Kidney capillary endothelial cell (primary cell): ENCODE measurements around the gene KCNE2.

ENCODE experiments used
- DNase-seq: peaks from one replicate; pipeline ENCODE4 v3.0.0-alpha.2; 2018; ENCODE audit warnings: low spot score

The KCNE2 gene, protein sequence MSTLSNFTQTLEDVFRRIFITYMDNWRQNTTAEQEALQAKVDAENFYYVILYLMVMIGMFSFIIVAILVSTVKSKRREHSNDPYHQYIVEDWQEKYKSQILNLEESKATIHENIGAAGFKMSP

DNA sequence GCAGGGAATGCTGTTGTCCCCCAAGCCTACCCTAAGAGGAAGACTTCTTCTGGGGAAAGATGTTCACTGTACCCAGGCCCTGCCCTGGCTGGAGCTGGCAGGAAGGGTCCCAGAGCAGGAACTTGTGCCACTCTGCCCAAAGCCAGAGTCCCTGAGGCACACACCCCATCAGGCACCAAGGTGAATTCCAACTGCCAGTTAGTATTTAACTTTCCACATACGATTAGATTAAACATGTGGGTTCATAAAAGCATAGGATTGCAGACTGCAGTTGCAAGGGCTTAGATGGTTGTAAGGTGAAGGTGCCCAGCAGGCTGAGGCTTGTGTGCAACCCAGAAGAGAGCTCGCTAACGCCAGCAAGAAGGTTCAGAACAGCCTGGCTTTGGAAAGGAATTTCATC, at the start of gene KCNE2:
TSS of gene KCNE2 (plus strand) at position 274 of the 400 bp plus-strand sequence. CDS start 6,473 bp downstream, outside the sequence.
- no peak for DNase-seq

DNA sequence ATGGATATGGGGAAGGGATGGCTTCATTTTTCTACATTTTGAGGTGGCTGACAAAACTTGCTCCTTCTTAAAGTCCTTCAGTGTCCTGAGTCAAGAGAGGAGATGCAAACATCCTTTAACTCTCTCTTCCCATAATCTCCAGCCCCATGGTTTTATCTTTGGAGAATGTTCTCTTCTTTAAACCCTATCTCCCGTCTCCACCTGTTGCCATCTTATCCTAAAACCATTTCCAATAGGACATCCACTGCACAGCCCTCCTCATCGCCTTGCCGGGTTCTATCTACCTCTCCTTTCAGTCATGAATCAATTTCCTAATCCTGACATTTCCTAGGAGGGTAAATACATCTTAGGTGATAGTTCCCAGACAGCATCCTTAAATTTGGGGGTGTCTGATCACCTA, 44.2 kb upstream of the KCNE2 start:
- no peak for DNase-seq

DNA sequence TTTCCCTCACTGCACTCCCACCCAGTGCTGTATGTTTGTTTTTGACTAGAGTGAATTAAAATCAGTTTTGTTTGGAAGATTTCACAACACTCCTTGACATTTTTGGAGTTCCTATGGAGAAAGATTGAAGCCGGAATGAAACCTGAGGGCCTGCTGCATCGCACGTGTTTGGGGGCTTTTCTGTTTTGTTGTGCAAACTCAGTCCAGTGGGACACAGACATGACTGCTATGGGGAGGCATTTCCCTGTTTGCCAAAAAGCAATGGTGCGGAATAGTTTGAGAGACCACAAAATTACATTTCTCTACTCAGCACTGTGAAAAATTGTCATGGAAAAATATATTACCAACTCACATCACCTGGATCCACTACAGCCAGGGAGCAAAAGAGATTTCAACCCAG, 43.8 kb upstream of the KCNE2 start:
- DNase-seq: no peak

DNA sequence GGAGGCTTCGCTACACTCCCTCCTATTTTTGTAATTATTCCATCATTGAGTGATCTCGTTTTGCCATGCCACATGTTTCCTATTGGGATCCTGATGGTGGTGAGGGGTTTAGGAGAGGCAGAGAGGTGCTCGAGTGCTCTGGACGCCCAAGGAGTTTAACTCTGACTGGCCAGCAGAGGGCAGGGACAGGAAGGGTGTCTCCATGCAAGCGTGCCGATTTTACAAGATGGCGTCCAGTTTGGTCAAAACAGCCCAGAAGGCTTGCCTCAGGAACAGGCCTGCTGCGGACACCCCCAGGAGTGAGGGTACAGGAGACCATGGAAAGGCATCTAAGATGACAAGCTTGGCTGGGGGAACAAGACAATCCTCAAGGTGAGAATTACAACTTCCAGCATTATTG, 33.8 kb upstream of the KCNE2 start:
- DNase-seq: no peak

DNA sequence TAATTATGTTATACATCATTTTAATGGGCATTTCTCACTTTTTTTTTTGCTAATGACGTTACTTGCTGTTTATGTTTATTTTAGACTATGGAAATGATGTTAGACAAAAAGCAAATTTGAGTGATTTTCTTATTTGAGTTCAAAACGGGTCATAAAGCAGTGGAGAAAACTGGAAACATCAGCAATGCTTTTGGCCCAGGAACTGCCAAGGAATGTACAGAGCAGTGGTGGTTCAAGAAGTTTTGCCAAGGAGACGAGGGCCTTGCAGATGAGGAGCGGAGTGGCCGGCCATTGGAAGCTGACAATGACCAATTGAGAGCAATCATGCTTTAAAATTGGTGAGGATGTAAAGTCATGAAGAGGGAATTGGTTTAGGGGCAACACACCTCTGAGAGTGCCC, 32.1 kb upstream of the KCNE2 start:
- no peak for DNase-seq

DNA sequence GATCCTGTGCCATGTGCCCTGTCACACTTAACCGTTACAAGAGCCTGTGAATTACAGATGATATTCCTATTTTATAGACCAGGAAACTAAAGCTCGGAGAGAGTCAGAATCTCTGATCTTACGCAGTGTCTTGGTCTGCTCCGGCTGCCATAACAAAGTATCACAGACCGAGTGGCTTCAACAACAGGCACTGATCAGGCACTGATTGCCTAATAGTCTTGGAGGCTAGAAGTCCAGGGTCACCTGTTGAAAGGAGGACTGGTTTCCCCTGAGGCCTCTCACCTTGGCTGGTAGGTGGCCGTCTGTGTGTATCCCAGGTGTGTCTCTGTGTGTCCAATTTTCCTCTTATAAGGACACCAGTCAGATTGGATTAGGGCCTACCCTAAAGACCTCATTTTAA, 31.5 kb upstream of the KCNE2 start:
- no peak for DNase-seq

DNA sequence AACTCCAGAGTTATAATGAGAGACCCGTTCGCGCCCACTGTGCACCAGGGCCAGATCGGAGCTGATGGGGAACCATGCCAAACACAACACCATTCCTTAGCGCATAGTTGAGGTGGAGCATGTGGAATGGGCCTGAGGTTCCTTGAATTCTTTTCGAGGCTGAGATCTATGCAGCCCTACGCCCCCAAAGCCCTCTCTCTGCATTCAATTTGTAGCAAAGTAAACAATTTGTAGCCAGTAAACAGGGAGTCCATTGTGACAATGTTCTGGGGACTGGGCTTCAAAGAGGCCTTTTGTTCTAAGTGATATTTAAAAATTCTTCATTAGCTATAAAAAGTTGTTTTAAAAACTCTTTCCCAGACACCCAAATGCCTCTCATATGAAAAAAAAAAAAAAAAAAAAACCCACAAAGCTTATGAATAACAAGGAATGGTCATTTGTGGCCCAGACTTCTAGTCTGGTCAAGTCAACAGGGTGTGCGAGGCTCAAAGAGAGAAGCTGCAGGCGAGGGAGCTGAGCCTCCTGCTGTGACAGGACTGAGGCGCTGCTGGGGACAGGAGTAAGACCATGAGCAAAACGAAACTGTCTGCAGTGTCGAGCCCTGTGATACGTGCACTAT, 30.6 kb upstream of the KCNE2 start:
- DNase-seq: no peak

DNA sequence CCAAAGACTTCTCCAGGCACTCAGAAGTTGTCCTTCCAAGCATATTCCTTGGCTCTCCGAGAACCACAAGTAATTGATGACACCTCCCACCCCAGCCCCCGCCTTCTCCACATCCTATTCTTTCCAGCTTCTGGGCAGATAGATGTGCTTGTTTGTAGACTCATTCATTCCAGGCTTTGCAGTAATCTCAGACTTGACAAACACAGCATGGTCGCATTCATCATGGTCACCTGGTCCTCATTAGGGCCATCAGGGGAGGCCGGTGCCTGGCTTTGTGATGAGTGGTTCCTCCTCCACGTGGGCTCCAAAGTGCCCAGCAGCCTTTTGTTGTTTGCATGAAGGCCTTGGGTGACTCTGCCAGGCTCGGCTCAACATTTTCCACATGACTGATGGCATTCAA, 28.5 kb upstream of the KCNE2 start:
- DNase-seq: no peak

DNA sequence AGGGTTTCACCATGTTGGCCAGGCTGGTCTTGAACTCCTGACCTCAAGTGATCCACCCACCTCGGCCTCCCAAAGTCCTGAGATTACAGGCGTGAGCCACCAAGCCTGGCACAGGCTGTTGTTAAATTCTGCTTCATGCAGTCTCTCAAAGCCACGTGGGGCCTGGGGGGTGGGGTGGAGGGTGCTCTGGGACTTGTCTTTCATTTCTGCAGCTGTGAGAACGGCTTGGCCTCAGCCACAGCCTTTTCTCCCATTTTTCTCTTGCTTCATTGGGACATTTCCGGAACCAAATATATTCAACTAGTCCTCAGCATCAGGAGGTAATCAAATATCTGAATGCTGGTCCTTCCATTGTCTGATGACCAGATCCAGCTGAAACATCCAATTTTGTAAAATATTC, 27.6 kb upstream of the KCNE2 start:
- DNase-seq: no peak

DNA sequence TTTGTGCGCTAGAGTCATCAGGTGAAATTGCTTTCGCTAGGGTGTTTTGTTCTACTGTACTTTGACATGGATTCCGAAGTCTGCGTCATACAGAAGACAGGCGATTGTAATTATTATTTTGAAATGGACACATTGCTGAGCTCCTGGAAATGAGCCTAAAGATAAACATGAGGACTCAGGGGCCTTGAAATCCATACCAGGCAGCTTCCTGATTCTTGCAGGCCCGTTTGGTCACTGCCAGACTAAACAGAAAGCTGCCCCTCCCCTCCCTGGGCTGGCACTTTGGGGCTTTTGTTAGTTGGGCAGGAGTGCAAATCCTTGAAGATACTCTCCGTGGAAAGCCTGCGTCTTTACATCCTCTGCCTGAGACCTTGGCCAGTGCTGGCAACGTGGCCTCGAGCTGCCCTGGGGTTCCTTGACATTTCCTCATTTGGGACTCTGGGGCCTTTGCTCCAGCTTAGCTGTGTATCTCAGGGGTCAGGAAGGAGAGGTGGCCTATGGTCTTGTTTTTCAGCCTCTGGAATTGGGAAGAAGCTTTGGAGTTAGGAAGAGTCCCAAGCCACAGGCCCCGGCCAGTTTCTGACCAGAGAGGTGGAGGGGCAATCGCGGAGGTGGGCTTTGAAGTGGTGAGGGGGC, 26.9 kb upstream of the KCNE2 start:
- DNase-seq: no peak

DNA sequence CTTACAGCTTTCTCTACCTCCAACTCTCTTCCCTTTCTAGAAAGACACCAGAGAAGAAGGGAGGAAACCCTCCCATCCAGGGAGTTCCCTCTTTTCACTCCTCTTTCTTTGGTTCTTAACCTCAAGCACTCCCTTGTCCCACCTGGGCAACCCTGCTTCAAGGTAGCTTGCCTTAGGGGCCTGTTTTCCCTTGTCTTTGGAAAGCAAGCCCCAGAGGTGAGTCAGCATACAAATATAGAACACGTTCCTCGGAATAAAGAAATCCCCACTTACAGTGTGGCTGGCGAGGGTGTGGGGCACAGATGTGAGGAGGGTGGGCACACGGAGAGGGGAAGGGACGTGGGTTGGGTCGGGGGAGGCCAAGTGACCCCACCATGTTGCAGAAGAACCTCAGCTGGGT, 26.1 kb upstream of the KCNE2 start:
- DNase-seq: no peak

DNA sequence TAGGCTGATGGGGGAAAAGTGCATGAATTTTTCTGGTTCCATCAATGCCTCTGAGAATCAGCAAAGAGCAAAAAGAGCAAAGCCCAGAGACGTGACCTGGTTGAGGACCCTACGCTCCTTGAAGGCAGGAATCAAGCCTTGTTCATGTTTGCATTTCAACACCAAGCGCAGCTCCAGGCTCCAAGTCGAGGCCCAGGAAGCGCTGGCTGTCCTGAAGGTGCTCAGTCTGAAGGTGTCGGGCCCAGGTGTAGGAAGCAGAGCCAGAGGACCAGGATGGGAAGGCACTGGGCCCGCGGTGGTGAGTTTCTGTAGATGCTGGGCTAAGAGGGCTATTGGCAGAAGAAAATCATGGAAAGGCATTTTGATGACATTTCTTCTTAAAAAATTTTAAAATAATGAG, 25.6 kb upstream of the KCNE2 start:
- DNase-seq: no peak

DNA sequence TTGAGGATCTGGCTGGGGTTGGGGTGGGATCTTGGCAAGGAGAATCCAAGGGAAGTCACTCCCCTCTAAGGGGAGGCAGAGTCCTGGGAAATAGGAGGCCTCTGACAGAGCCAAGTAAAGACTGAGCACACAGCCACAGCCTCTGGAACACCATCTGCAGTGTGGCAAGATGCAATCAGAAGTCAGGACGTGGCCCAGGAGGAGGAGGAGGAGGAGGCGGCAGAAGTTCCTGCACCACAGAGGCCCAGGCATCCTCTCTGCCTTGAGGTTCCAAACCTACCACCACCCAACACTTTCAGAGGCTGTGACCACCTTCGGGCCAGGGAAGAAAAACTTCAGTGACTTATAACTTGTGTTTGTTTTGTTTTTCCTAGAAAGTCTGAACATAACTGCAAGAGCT, 23.7 kb upstream of the KCNE2 start:
- no peak for DNase-seq

DNA sequence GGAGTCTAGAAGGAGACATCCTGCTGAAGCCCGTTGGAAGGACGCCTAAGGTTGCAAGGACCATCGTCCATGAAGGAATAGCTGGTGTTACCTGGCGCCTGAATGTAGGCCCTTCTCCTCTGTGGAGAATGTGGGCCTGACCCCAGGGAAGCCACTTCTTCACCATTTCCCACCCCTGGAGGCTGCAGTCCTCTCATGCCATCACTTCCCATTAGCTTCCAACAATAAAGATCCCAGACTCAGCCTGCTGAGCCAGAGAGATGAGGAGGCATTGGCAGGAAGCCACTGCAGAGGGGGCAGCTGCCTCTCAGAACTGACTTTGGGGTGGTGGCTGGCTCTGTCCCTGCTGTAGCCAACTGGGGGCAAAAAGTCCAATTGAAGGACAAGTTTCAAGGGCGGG, 21.3 kb upstream of the KCNE2 start:
- DNase-seq: no peak

DNA sequence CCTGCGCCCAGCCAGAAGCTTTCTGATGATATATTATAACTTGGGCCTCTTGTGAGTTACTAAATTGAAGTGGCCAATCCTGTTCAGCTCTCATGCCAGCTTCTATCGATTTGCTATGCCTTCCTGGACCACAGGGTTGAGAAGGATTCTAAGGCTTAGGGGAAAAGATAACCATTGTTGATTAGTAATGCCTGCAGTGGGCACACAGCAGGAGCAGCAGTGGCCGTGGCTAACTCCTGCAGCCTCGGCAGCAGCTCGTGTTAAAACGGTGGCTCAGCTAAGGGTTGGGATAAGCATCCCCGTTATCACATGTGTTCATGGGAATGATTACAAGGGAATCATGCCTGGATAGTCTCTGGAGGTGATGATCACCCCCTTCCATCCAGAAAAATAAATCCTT, 20.5 kb upstream of the KCNE2 start:
- DNase-seq: no peak

DNA sequence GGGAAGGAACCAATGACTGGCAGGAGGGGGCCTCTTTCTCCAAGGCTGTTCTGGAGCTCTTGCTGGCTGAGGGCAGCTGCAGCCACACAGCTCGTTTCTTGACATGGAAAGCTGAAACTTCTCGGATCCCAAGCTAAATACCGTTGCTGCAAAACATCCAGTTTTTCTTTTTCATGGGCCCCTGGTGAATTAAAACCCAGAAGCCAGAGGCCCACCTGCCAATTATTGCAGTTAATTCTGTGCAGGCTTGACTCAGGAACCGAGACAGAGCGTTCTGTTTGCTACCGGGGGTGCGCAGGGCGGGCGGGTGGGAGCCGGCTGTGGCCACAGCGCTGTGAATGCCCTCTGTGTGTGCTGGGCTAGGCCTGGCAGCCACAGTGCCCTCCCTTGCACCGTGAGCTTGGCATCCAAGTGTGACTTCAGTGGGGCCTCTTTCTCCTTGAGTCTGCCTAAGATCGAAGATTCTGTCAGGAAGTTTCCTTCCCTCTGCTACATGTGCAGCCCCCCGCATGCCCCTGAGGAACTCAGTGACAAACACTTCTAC, 19.9 kb upstream of the KCNE2 start:
- DNase-seq: no peak

DNA sequence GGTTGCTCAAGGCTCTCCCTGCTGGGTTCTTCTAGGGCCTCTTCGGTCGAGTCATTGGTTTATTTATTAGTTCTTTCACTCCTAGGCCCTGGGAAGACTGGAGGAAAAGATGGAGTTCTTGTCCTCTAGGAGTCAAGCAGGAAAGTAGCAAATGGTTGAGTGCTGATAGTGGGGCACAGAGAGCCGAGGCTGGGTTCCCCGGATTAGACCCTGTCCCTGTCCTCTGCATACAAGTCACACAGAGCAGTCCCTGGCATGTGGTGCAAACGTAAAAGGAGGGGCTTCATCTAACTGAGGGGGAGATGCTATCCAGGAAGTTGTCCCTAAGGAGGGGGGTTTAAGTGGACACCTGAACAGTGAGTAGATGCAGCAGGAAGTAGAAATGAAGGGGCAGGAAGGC, 19.2 kb upstream of the KCNE2 start:
- DNase-seq: no peak

DNA sequence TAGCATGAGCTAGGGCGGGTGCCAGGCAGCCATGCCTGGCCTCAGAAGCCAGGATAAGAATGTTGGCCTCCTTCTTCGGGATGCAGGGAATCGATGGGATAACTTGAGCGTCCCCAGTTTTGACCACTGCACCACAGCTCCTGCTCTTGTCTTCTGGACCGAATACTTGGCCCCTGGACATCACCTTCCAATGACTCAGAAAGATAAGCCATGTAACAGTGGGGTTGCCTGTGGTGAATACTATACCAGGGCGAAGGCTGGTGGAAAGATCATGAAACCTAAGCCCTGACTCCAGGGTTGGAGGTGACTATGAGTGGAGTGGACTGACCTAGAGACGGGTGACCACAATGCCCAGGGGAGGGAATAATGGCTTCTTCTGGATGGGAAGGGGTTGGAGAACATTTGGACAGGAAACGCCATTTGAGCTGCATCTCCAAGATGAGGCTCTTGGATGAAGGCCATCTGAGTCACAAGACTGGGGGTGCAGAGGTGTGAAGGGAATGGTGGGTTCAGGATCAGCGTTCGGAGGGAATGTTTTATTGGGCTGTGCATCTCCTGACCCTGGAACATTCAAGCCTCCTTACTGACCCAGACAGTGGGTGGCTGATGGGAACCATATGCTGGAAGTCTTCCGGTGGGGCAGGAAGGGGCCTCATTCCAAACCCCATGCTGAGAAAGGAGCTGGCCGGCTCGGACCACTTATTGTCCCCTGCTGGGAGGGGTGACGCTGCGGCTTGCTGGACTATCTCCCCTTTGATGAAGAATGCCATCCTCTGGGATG, 18.5 kb upstream of the KCNE2 start:
- DNase-seq: no peak

DNA sequence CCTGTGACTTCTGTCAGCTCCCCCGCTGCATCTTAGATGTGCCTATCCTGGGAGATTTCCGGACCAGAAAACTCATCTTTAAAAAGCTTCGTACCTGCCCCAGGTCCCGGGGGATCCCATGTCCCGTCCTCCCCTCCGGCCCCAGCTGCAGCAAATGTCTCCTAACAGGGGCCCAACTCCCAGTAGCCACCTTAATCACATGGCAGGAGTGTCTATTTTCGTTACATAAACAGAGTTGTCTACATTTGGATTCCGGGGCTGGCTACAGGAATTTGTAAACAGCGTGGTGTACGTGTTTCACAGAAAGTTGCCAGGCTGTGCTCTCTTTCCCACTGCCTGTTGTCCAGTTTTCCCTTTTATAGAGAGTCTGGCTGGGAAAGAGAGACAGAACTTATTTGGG, 17.9 kb upstream of the KCNE2 start:
- DNase-seq: no peak

DNA sequence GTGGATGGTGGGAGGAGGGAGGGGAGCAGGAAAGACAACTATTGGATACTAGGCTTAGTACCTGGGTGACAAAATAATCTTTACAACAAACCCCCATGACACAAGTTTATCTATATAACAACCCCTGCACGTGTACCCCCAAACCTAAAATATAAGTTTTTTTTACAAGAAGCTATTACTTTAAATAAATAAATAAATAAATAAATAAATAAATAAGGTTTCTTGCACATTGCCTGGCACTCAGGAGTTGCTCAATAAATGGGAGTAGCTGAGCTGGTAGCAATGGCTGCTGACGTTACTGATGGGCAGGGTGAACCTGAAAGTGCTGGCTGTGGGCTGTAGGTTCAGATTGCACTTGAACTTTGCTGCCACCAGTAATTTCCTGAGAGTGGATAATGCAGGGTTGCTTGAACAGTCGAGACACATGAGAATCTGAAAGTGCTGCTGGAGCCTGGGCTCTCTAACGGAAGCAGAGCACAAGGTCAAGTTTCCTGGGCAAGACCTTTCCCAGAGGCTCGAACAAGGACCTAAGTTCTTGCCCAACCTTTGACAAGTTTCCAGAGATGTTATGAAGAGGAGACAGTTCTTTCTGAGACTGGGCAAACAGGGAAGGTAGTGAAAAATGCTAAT, 14.8 kb upstream of the KCNE2 start:
- no peak for DNase-seq

DNA sequence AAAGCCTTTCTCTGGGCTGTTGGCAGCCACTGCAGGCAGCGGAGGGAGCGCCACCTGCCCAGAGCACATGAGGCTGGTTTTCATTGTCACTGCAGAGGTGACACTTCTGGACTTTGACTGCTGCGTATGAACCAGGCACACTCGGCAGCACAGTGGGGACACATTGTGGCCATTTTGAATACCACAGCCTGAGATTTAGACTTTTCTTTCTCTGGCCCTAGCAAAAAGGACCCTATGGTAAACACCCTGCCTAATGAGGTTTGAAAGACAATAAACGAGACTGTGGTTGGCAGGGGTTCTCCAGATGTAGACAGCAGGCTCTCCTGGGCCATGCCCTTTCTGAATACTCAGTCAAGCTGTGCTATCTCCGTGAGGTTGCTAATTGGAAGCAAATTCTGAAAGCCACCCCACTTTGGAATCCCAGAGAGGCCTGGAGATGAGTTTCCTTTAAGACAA, 12.0 kb upstream of the KCNE2 start:
- DNase-seq: peak; percentile 40

DNA sequence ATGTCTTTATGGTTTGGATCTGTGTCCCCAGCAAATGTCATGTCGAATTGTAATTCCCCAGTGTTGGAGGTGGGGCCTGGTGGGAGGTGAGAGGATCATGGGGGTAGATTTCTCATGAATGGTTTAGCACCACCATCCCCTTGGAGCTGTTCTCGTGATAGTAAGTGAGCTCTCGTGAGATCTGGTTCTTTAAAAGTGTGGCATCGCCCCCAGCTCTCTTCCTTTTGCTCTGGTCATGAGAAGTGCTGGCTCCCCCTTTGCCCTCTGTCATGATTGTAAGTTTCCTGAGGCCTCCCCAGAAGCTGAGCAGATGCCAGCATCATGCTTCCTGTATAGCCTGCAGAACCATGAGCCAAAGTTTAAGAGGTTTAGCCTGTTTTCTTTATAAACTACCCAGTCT, 11.2 kb upstream of the KCNE2 start:
- no peak for DNase-seq
